Medulla oblongata (tissue), 1 donor: ENCODE measurements around the gene STK4.

Source experiments
- DNase-seq: peaks from one replicate; pipeline ENCODE4 v3.0.0-alpha.2; 2015; ENCODE audit errors: extremely low spot score

Gene STK4

DNA sequence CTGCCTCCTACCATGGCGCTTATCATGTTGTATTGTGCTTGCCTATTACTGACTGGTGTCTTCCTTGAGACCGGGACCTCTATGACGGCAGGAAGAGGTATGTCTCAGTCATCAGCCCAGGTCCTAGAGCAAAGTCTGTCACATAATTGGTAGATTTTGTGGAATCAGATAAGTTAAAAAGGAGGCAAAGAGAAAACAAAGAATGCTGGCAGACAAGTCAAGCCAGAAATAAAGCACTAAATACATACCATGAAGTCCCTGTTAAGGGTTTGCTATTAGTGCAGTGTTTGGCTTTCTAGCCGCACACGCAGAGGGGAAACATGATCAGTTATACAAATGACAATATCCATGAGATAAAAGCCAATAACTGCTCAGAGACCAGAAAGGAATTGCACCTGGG is 12.1 kb upstream of the STK4 start:
- no peak for DNase-seq

DNA sequence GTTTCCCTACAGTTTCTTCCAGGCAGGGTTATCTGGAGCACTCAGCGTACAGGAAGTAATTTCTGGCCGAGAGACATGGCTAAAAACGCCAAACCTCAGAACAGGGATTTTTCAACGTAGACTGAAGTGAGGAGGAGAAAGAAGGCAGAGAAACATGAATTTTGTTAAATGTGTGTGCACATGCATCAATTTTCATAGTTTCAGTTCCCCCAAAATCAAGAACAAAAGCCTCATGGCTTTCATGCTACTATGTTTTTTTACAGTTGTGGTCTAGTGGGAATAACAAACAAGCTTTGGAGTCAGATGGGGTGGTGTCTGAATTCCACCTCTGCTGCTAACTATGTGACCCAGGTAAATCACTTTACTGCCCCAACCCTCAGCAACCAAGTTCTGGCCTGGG is 11.0 kb upstream of the STK4 start:
- DNase-seq = no peak

DNA sequence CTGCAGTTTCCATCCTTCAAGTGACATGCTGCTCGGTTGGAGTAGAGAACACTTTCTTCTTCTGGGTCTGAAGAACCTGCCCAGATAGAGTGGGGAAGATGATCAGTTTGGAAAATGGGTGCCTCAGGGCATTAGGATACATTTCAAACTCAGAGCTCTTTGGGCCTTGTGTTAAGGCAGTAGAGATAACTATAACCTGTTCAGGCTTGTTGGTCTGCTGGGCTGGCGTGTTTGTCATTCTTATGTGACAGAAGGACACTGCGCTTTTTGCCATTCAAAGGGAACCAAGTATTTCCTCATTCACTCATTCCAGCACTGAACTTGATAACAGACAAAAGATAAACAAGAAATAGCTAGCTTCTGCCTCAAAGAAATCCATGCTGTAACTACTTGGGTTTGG is 9.9 kb upstream of the STK4 start:
- DNase-seq = no peak

DNA sequence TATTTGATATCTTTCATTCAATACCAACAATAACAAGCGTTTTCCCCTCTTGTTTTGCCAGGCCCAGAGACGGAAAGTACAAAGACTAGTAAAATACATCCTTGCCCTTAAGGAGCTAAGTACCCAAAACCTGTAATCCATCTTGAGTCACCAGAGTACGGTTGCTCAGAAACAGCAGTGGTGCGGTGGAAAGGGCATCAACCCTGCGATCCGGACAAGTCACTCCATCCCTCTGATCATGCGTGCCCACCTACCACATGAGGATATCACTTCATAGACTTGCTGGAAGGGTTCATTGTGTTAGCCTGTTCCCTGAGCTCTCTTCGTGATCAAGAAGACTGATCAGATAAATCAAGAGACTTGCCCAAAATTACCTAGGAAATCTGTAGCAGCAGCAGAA is 8.0 kb upstream of the STK4 start:
- no peak for DNase-seq

DNA sequence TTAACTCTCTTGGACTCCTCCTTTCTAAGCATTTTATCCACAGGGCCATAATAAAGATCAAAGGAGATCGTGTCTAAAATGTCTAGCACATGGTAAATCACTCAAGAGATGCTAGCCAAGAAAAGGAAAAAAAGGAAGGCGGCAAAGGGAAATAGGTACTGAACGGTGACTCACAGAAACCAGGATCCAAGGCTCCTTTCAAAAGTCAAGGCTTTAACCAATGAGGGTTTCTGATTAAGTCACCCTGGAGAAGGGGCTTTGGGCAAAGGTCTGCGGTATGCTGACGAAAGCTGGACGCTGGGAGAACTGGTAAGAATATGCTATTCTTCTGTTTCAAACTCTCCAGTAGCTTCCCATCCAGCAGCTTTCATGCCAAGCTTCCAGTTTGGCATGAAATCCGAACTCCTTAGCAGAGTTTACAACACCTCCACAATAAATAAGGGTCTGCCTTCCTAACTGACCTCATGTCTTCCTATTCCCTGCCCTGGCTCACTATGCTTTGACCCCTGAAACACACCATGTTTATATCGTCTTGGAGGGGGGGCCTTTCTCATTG is 7.2 kb upstream of the STK4 start:
- peak; percentile 30 for DNase-seq

DNA sequence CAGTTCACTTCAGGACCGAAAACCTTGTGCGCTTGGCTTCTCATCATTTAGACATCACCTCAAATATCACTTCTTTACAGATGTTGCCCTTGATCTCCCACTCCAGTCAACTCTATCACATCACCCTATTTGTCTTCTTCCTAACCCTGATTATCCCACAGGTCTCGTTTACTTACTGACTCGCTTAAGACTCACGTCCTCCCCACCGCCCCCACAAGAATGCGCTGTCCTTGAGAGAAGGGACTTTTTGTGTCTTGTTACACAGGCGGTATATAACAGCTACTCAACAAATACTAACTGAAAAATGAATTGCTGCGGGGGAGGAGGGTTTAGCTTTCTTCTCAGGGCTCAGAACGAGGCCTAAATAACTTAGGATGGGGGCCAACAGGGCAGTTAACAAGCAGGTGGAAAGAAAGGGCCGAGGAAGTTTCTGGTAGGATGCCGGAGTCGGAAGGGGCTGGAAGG is 6.6 kb upstream of the STK4 start:
- DNase-seq = peak; percentile 55

DNA sequence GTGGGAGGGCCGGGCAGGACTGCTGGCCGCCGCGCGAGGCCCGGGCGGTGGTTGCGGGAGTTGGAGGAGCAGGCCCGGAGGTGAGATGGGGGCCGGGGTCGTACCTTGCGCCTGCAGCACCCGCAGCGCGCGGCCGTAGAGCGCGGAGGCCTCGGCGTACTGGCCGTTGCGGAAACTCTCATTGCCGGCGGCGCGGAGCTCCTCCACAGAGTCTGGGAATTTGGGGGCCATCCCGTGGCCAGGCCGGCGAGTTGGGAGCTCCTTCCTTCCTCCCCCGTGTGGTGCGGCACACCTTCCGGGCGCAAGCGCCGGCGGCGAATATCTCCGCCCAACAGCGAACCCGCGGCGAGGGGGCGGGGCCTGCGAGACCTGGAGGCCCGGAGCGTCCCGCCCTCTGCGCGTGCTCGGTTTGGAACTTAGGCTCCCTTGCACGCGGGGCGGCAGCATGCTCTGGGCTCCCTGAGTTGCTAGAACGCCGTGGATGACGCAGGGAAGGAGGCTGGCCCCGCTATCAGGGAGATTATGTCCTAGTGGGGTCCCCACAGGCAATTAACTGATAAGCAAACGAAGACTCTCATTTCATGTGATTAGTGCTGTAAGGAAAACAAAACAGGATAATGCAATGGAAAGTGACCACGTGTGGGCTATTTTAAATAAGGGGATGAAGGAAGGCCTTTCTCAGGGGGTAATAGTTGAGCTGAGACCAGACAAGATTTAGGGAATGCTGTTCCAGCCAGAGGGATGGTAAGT is 6.0 kb upstream of the STK4 start, which contains the start of gene TOMM34:
TSS of gene TOMM34 (minus strand) at position 295 of the 750 bp plus-strand sequence. CDS start at position 231, 64 bp downstream.
- DNase-seq = peak; percentile 96

DNA sequence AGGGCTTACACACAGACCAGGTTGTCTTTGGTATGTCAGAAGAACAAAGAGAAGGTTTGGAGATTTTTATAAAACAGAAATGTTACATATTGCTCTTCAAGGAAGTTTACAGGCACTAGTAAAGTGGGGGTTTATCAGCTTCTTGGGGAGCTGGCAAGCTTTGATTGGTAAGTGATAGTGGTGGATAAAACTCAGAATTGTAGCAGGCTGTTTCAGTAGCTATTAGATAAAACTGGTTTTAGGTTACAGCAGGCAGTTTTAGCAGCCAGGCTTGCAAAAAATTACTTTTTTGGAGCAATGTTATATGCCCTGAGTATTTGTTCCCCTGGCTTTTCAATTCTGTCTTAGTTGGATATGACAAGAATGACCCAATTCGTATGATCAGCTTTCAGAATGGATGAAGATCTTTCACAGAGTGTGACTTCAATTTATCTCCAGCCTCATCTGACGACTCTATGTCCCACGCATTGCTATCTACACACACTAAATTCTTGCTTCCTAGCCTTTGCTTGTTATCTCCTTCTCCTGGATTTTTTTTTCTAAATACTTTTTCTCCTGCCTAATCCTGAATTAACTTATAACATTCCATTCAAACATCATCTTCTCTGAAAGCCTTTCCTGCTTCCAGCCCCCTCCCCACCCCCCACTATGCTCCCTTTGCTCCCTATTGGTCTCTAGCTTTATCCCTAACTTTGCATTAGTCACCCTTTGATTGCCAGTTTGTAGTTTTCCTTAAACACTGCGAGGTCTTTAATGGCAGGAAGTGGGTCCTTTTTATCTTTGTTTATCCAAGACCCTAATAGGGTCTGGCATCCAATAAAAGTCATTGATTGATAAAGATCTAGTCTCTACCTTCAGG is 5.1 kb upstream of the STK4 start:
- DNase-seq = no peak

DNA sequence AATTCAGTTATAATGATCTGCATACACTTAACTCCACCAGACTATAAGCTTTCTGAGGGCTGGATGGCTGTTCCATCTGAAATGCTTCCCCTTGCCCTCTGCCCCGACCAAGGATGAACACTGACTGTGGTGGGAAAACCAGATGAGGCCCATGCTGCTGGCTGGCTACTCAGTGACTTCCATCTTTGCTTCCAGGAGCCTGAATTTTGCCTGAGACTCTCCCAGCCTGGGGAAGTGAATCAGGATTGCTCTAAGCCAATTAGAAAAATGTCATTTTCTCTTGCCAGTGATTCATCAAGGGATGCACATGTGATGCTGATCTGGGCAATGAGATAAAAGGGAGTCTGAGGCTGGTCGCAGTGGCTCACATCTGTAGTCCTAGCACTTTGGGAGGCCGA is 4.4 kb upstream of the STK4 start:
- DNase-seq = no peak

DNA sequence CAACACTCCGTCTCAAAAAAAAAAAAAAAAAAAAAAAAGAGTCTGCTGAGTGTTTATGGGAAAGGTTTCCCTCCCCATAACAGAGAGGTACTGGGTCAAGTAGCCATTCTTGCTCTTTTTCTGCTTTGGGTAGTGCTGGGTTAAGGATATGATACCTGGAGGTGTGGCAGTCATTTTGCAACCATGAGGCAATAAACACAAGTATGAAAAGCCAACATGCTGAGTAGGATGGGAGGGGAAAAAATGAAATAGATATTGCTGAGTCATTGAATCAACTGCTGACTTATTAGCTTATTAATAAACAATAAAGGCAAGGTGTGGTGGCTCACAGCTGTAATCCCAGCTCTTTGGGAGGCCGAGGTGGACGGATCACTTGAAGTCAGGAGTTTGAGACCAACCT is 3.8 kb upstream of the STK4 start:
- DNase-seq = no peak

DNA sequence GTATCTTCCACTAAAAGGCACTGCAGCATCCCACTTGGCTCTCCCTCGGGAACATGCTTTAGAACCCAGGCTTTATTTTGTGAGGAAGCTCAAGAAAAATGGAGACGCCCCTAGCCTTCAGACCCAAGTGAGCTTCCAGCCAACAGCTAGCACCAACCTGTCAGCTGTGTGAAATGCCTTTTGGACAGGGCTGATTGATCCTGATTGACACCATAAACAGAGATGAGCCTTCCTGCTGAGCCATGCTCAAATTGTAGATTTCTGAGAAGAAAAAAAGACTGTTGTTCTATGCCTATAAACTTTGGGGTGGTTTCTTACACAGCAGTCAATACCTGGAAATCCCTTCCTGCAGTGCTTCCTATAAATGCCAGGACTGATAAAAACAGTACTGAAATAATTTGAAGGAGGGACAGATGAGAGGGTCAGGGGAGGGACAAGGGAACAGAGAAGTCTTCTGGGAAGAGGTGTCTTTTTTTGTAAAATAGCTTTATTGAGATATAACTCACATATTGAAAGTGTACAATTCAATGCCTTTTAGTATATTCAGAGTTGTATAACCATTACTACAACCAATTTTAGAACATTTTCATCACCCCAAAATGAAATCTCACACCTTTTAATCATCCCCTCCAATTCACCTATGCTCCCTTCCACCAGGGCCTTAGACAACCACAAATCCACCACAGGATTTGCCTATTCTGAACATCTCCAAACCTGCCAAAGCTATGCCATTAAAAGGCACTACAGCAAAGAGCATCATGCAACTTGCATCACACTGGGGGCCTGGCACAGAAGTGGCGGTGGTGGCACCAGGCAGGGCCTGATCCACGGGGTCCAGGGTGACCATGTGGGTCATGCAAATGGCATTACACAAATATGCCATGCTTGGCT is 2.7 kb upstream of the STK4 start:
- DNase-seq = no peak

DNA sequence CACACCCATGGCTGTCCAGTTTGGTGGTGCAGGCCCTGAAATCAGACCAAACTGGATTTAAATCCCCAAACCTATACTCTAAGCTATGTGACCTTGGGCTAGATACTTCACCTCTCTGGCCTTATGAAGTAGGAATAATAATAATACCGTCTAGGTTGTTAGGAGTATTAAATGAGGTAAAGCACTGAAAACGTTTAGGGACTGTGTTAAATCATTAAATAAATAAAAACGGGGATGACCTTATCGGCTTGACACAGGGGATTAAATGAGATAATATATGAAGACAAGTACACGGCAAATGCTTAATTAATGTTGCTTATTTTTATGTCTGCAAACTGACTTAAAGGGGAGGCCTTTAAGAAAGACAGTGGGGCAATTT is 672 bp upstream of the STK4 start:
- no peak for DNase-seq

DNA sequence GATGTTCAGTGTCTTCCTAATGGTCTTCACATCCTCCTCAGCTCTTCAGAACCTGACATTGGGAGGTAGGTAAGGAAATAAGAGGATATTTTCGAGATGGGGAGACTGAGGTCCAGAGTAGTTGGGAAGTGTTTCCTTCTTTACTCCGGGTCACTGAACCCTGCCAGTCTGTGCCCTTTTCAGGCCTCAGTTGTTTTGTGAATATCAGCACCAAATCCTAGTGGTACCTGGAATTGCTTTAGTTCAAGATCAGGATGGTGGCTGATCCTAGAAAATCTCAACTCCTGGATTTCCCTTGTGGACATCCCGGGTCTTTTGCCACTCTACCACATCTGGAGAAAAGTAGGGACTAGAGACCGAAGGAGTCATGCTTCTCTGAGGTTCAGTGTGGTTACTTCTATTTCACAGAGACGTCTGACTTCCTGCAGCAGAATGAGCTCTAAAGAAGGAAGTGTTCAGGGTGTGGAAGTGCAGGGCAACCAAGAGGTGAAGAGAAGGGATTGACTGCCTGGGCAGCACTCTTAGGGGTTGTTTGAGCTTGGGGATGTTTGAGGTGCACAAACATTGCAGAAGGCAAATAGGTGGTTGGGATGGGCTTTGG is 995 bp downstream of the STK4 start:
- DNase-seq = peak; percentile 70

DNA sequence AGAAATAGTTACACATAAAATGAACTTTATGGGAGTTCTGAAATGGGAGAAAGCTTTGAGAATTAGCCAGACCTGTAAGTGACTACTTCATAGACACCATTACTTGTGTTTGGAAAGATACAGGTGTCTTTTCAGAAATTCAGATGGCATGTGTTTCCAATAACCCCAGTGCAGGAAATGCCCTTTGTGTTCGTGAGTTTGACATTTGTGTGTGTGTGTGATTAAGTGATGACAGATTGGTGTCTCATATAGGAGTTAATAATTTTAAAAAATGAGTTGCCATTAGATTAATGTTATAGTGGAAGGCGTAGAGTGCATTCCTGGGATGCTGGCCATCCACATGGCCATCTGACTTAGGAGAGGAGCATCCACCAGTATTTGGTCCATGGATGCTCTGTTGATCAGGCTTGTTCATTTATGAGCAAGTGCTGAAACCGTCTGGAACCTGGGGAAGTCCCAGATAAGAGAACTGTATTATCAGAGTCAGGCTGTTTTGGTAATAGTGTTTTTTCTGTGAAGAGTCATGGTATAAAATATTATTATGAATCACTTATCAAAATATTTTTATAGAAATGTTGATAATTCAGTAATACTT is 3.1 kb downstream of the STK4 start:
- DNase-seq = no peak

DNA sequence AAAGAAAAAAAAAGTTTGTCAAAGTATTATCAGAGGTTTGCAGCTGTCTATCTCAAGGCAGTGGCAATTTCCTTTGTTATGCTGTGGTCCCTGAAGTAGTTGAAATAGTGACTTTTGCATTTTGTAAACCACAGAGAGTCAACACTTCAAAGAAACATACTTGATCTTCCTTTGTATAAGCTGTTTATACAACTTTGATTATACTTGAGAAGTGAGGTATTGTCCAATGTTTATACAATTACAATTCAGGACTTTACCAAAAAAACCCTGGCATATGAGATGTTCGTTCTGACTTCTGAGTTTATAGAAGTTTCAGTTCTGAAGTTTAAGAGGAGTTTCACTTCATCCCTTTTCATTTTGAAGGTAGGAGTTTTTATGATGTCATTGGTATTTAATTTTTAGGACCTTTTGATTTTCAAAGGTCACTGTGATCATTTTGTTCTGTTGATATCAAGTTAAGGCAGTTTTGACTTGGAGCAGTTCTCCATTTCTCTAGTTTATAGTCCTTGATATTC is 4.0 kb downstream of the STK4 start:
- no peak for DNase-seq

DNA sequence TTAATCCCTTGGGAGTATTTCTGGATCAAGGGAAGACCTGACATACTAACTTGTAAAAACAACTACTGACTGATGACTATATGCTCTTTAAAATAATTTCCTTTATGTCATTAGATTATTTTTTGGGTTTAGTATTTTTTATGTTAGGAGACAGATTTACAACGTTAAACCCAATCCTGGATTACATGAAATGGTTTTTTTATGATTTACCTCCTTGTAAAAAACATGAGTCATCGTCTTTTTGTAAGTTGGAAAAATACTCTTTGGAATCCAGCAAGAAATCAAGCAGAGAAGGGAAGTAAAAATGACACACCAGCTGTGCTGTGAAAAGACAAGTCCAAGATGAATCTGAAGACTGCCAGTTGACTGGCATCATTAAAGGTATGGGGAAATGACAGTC is 6.7 kb downstream of the STK4 start:
- no peak for DNase-seq

DNA sequence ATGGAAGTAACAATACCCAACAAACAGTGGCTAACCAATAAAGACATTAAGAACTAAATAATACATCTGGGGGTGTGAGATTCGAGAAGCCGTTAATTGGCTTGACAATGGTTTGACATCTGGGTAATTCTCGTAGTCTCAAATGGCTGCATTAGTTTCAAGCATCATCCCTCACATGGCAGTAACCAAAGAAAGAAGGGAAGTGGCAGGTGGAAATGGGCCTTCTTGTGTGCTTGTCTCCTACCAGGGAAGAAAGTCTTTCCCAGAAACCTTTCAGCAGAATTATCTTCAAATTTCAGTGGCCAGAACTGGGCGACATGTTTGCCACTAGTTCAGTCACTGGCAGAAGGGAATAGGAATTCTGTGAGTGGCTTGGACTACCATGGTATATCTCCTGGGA is 10.4 kb downstream of the STK4 start:
- DNase-seq = no peak

DNA sequence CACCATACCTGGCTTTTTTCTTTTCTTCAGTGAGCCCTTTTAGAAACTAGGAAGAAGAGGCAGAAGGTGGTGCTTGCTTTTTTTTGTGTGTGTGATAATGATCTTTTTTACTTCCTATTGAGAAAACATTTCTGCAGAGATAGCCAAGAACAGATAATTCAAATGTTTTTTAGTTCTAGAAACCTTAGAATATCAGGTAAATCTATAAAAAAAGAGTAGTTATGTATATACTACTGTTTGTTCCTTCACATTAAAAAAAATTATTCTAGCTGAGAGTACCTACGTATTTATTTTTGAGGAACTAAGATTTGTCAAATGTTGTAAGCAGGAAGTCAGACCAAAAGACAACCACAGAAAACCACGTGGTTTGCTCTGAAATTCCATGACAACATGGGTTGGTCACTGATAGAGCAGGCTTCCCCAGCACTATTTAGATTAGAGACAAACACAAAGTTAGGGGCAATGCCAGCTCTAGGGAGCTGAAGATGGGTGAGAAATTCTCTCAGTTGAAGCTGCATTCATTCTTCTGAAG is 12.8 kb downstream of the STK4 start:
- peak; percentile 84 for DNase-seq

DNA sequence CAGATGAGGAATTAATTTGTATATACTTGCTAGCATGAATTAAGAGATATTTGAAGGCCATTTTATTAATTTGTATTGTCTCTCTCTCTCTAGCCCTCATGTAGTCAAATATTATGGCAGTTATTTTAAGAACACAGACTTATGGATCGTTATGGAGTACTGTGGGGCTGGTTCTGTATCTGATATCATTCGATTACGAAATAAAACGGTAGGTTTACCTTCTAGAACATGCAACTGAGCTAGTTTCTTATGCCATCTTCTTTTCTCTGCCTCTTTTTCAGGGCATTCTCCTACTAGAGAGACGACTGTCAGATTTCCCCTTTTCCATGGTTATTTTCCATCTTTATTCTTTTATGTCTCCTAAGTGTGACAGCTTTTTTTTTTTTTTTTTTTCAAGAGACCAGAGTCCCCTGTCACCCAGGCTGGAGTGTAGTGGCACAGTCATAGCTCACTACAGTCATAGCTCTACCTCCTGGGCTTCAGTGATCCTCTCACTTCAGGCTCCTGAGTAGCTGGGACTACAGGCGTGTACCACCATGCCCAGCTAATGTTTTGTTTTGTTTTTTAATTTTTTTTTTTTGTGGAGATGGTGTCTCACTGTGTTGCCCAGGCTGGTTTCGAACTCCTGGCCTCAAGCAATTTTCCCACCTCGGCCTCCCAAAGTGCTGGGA is 15.6 kb downstream of the STK4 start:
- DNase-seq = no peak
